GM11168 (cell line): Measurements from ENCODE around the gene SEM1.
"Not testable (repeated sequence)": the region's sequence is repeated elsewhere in the genome, so short reads cannot be mapped to it uniquely, and the experiment has no call there.

Experiments
- in situ Hi-C: fragments of 300-500 bp; cut with MboI; formaldehyde crosslinking; loops from one replicate; pipeline ENCODE4 v1.12.0; 2022; ENCODE audit warnings: low sequenced_read_pairs; ENCODE audit not compliant: unreplicated experiment

The SEM1 gene

GRCh38 chr7:96665689-96666088, 44.0 kb downstream of the SEM1 start:
- in situ Hi-C loops = no loop called here

- in situ Hi-C loops = no loop called here
Measured at GRCh38 chr7:96664793-96665192, 44.9 kb downstream of the SEM1 start.

GRCh38 chr7:96663871-96664445, 45.7 kb downstream of the SEM1 start:
- in situ Hi-C loops = no loop called here

- in situ Hi-C loops = no loop called here
Measured at GRCh38 chr7:96663457-96663856, 46.2 kb downstream of the SEM1 start.

GRCh38 chr7:96662151-96662550, 47.5 kb downstream of the SEM1 start:
- in situ Hi-C loops = not testable (repeated sequence)

GRCh38 chr7:96658022-96658412, 51.6 kb downstream of the SEM1 start:
- in situ Hi-C loops = no loop called here

- in situ Hi-C loops = no loop called here
Measured at GRCh38 chr7:96657347-96658021, 52.2 kb downstream of the SEM1 start.

GRCh38 chr7:96655956-96656355, 53.7 kb downstream of the SEM1 start:
- in situ Hi-C loops = no loop called here

- in situ Hi-C loops = no loop called here
Measured at GRCh38 chr7:96654630-96655188, 54.9 kb downstream of the SEM1 start.

- in situ Hi-C loops = no loop called here
Measured at GRCh38 chr7:96649981-96650380, 59.7 kb downstream of the SEM1 start.

- in situ Hi-C loops = no loop called here
Measured at GRCh38 chr7:96648784-96649183, 60.9 kb downstream of the SEM1 start.

GRCh38 chr7:96647733-96648132, 61.9 kb downstream of the SEM1 start:
- in situ Hi-C loops = no loop called here

GRCh38 chr7:96645084-96645483, 64.6 kb downstream of the SEM1 start:
- in situ Hi-C loops = no loop called here

- in situ Hi-C loops = not testable (repeated sequence)
Measured at GRCh38 chr7:96643436-96643835, 66.2 kb downstream of the SEM1 start.

- in situ Hi-C loops = no loop called here
Measured at GRCh38 chr7:96640054-96640453, 69.6 kb downstream of the SEM1 start.
